ENCODE measurements around the gene METAP2. TPM values are rescaled to one million over a fixed set of nuclear protein-coding genes. Genes with fewer than 3 reads are reported as not detected.
"Not testable (repeated sequence)": the region's sequence is repeated elsewhere in the genome, so short reads cannot be mapped to it uniquely, and the experiment has no call there.

Gene METAP2
- total RNA-seq, 1 donor from 2014 or later = 81.8 TPM

DNA sequence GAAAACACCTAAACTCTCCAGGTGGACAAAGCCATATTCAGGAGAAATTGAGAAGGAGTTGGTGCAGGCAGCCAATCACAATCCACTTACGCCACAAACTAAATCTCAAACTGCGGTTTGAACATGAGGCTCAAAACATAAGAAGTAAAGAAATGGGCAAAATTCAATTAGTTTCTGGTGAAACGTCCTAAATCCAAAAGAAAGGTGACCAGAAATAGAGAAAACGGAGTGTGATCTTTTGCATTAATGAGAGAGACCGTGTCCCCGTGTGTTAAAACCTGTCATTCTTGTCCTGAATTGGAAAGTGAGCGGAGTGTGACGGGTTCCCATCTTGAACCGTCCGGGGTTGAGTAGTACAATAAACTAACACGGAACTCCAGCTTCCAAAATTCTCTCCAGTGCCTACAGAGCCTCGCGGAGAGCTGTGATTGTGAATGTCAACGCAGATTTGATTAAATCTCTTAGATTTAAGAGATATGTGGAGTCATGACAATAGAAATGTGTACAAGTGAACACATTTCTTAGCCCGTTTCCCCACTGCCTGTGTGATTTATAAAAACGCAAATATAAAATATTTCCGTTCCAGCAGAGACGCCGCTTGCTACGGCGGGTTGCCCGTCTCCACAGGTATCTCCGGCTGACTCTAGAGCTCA is 595 bp upstream of the METAP2 start:
- no peak for DNase-seq
- peaks cover 5% of the 10 kb centered on the region for H3K27me3 Mint-ChIP-seq (ENCODE audit: unreplicated experiment)
- H3K27ac Mint-ChIP-seq (ENCODE audit: unreplicated experiment) = peak overlapping the region; percentile 97
- H3K9me3 Mint-ChIP-seq (ENCODE audit: unreplicated experiment) = no peaks in the 10 kb centered on the region
- TF ChIP-seq, protein P1, sequence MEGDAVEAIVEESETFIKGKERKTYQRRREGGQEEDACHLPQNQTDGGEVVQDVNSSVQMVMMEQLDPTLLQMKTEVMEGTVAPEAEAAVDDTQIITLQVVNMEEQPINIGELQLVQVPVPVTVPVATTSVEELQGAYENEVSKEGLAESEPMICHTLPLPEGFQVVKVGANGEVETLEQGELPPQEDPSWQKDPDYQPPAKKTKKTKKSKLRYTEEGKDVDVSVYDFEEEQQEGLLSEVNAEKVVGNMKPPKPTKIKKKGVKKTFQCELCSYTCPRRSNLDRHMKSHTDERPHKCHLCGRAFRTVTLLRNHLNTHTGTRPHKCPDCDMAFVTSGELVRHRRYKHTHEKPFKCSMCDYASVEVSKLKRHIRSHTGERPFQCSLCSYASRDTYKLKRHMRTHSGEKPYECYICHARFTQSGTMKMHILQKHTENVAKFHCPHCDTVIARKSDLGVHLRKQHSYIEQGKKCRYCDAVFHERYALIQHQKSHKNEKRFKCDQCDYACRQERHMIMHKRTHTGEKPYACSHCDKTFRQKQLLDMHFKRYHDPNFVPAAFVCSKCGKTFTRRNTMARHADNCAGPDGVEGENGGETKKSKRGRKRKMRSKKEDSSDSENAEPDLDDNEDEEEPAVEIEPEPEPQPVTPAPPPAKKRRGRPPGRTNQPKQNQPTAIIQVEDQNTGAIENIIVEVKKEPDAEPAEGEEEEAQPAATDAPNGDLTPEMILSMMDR (IDR thresholded peaks at IDR 0.05; ENCODE audit: partially characterized antibody, unreplicated experiment) = no peak
- peaks cover 11% of the 10 kb centered on the region for H3K4me1 Mint-ChIP-seq (ENCODE audit: low read depth, unreplicated experiment)
- no peaks in the 10 kb centered on the region for H3K36me3 Mint-ChIP-seq (ENCODE audit: unreplicated experiment)
- peak overlapping the region; percentile 100 for H3K4me3 Mint-ChIP-seq (ENCODE audit: unreplicated experiment)

DNA sequence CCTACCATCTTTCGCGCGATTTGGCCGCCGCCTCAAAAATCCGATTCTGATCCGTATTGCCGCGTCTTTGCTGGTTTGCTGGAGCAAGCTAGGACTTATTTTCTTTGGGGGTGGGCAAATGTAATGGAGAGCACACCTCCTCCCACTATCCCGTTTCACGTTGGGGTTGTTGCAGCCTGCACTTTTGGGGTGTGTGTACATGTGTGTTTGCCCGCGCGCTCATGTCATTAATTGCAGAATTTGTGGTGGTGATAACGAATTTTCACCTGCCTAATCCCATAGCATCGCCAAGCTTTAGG is 657 bp downstream of the METAP2 start:
- Mint-ChIP-seq H3K4me3 (ENCODE audit: unreplicated experiment) (peak overlapping the region; percentile 100), H3K9me3 (ENCODE audit: unreplicated experiment) (no peaks in the 10 kb centered on the region), H3K36me3 (ENCODE audit: unreplicated experiment) (no peaks in the 10 kb centered on the region), H3K4me1 (ENCODE audit: low read depth, unreplicated experiment) (peaks cover 11% of the 10 kb centered on the region), H3K27ac (ENCODE audit: unreplicated experiment) (peak overlapping the region; percentile 97), H3K27me3 (ENCODE audit: unreplicated experiment) (peaks cover 5% of the 10 kb centered on the region)
- TF ChIP-seq, protein P1 (IDR thresholded peaks at IDR 0.05; ENCODE audit: partially characterized antibody, unreplicated experiment) = no peak
- no peak for DNase-seq

DNA sequence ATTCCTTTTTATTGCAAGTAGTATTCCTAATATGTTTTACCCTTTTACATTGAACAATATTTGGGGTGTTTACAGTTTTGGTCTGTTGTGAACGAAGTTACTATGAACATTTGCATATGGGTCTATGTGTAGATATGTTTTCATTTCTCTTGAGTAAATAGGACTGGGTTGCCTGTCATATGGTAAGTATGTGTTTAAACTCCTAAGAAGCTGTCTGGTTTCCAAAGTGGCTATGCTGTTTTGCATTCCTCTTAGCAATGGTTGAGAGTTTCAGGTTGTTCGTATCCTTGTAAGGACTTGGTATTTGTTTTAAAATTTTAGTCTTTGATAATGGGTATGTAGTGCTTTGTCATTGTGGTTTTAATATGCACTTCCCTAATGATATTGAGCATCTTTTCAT is 6.3 kb downstream of the METAP2 start:
- Mint-ChIP-seq H3K36me3 (ENCODE audit: unreplicated experiment) (no peaks in the 10 kb centered on the region), H3K9me3 (ENCODE audit: unreplicated experiment) (no peaks in the 10 kb centered on the region), H3K4me1 (ENCODE audit: low read depth, unreplicated experiment) (peaks cover 6% of the 10 kb centered on the region), H3K4me3 (ENCODE audit: unreplicated experiment) (no peak overlapping the region), H3K27ac (ENCODE audit: unreplicated experiment) (no peak overlapping the region), H3K27me3 (ENCODE audit: unreplicated experiment) (peaks cover 3% of the 10 kb centered on the region)
- no peak for DNase-seq
- TF ChIP-seq, protein P1 (IDR thresholded peaks at IDR 0.05; ENCODE audit: partially characterized antibody, unreplicated experiment) = no peak

DNA sequence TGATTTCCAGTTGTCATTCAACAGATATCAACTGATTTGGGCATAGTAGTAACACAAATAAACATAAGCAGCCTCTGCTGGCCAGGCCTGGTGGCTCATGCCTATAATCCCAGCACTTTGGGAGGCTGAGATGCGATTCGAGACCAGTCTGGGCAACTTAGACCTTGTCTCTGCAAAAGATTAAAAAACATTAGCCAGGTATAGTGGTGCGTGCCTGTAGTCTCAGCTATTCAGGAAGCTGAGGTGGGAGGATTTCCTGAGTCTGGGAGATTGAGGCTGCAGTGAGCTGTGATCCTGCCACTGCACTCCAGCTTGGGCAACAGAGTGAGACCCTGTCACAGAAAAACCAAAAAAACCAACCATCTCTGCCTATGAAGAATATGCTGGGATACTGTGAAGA is 7.1 kb downstream of the METAP2 start:
- TF ChIP-seq, protein P1 (IDR thresholded peaks at IDR 0.05; ENCODE audit: partially characterized antibody, unreplicated experiment) = no peak
- no peaks in the 10 kb centered on the region for H3K9me3 Mint-ChIP-seq (ENCODE audit: unreplicated experiment)
- no peak overlapping the region for H3K4me3 Mint-ChIP-seq (ENCODE audit: unreplicated experiment)
- DNase-seq = no peak
- H3K36me3 Mint-ChIP-seq (ENCODE audit: unreplicated experiment) = no peaks in the 10 kb centered on the region
- no peak overlapping the region for H3K27ac Mint-ChIP-seq (ENCODE audit: unreplicated experiment)
- no peaks in the 10 kb centered on the region for H3K4me1 Mint-ChIP-seq (ENCODE audit: low read depth, unreplicated experiment)
- peaks cover 3% of the 10 kb centered on the region for H3K27me3 Mint-ChIP-seq (ENCODE audit: unreplicated experiment)

DNA sequence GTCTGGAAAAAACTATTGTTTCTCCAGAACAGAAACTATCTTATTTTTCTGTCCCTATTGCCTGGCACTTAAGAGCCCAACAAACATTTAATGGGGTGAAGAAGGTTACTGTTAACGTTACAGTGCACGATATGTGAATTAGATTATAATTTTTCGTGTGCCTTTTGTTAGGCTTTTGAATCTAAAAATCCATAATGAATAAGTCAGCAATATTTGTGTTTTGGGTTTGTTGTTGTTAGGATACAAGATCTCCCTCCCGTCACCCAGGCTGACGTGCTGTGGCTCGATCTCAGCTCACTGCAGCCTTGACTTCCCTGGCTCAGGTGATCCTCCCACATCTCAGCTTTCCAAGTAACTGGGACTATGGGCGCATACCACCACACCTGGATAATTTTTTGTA is 7.9 kb downstream of the METAP2 start:
- Mint-ChIP-seq H3K27me3 (ENCODE audit: unreplicated experiment) (peaks cover 3% of the 10 kb centered on the region), H3K36me3 (ENCODE audit: unreplicated experiment) (no peaks in the 10 kb centered on the region), H3K9me3 (ENCODE audit: unreplicated experiment) (no peaks in the 10 kb centered on the region), H3K4me1 (ENCODE audit: low read depth, unreplicated experiment) (no peaks in the 10 kb centered on the region), H3K27ac (ENCODE audit: unreplicated experiment) (no peak overlapping the region), H3K4me3 (ENCODE audit: unreplicated experiment) (no peak overlapping the region)
- no peak for DNase-seq
- TF ChIP-seq, protein P1 (IDR thresholded peaks at IDR 0.05; ENCODE audit: partially characterized antibody, unreplicated experiment) = no peak

DNA sequence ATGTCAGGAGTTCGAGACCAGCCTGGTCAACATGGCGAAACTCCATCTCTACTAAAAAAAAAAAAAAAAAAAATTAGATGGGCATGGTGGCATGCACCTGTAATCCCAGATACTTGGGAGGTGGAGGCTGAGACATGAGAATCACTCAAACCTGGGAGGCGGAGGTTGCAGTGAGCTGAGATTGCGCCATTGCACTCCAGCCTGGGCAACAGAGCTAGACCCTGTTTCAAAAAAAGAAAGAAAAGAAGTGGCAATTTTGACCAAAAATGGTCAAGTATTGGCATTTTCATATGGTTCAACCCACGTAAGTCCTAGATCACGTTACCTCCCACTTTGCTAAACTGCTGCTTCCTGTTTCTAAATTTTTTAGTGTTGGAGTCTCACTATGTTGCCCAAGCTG is 8.6 kb downstream of the METAP2 start:
- H3K4me3 Mint-ChIP-seq (ENCODE audit: unreplicated experiment); DNase-seq; H3K27ac Mint-ChIP-seq (ENCODE audit: unreplicated experiment); H3K36me3 Mint-ChIP-seq (ENCODE audit: unreplicated experiment); H3K27me3 Mint-ChIP-seq (ENCODE audit: unreplicated experiment); H3K9me3 Mint-ChIP-seq (ENCODE audit: unreplicated experiment); H3K4me1 Mint-ChIP-seq (ENCODE audit: low read depth, unreplicated experiment): not testable (repeated sequence)
